Naive thymus-derived CD8-positive, alpha-beta T cell (primary cell): ENCODE measurements around the gene CHD5. TPM values are rescaled to one million over a fixed set of nuclear protein-coding genes. Genes with fewer than 3 reads are reported as not detected.

Experiments
- ATAC-seq, 2 donors: fragments of 150-1000 bp; cut with Tn5 transposase in 1 of 2; sonication (Bioruptor Pico), chemical (Tn5 transposase) in 1 of 2; 1 replicate in 1 of 2; 2 replicates in 1 of 2; pipeline ENCODE4 v1.10.0; 2021; ENCODE audit warnings: mild to moderate bottlenecking in 2 of 2, moderate library complexity in 2 of 2
- POLR2A ChIA-PET: fragments of 350-600 bp; sonication (Branson Sonifier 250); formaldehyde crosslinking; loops from one replicate; lab custom pipeline; 2021; ENCODE audit warnings: antibody characterized with exemption; lab: Charles Lee
- DNase-seq, 10 donors: peaks; one replicate each; pipeline versions ENCODE4 v3.0.0 to v3.0.0-alpha.2; 2020 to 2022
- H3K27ac Mint-ChIP-seq, 10 donors: one replicate each; pipeline ENCODE4 v1.8.0; 2020 to 2022; ENCODE audit warnings: mild to moderate bottlenecking in 10 of 10, mixed read lengths in 10 of 10, moderate library complexity in 4 of 10, inconsistent platforms in 1 of 10
- H3K27me3 Mint-ChIP-seq, 5 donors: one replicate each; pipeline ENCODE4 v1.8.0; 2021 to 2022; ENCODE audit warnings: mixed read lengths in 5 of 5
- H3K36me3 Mint-ChIP-seq, 3 donors: one replicate each; pipeline ENCODE4 v1.8.0; 2020 to 2022; ENCODE audit warnings: mixed read lengths in 3 of 3, mild to moderate bottlenecking in 2 of 3, inconsistent platforms in 1 of 3
- H3K4me1 Mint-ChIP-seq, 4 donors: one replicate each; pipeline ENCODE4 v1.8.0; 2021 to 2022; ENCODE audit warnings: mixed read lengths in 4 of 4
- H3K4me3 Mint-ChIP-seq, 10 donors: one replicate each; pipeline ENCODE4 v1.8.0; 2020 to 2022; ENCODE audit warnings: mild to moderate bottlenecking in 10 of 10, mixed read lengths in 10 of 10, moderate library complexity in 6 of 10, inconsistent platforms in 1 of 10
- H3K9me3 Mint-ChIP-seq, 9 donors: one replicate each; pipeline ENCODE4 v1.8.0; 2020 to 2022; ENCODE audit warnings: mixed read lengths in 9 of 9, mild to moderate bottlenecking in 3 of 9, inconsistent platforms in 1 of 9, moderate library complexity in 1 of 9
- polyA plus RNA-seq, 3 donors: library from polyadenylated mRNA; unstranded; fragments of 300-500 nt; fragmentation: Illumina TruSeq; gene quantifications; one replicate each; pipeline ENCODE4 v1.2.3, GENCODE V29; 2021
- total RNA-seq, 8 experiments: library from RNA in 2 of 8; stranded (reverse) in 2 of 8; gene quantifications; one replicate each; pipeline ENCODE4 v1.2.3 and lab custom pipeline; 2021 to 2026

CHD5 gene
- total and polyA plus RNA-seq, 5 experiments from 2014 or later, result 0.06 to 0.14 (median 0.10) TPM; not detected in 2

- no peaks in the 10 kb centered on the region for H3K36me3 Mint-ChIP-seq
- H3K27ac Mint-ChIP-seq, result no peak overlapping the region
- DNase-seq (no peak), ATAC-seq (no peak)
- no peaks in the 10 kb centered on the region for H3K9me3 Mint-ChIP-seq
- H3K27me3 Mint-ChIP-seq, result peaks cover 0 to 18% (median 9%) of the 10 kb centered on the region in 5 donors
- POLR2A ChIA-PET, result no interaction called here
- peaks cover 0 to 8% (median 8%) of the 10 kb centered on the region in 4 donors for H3K4me1 Mint-ChIP-seq
- H3K4me3 Mint-ChIP-seq, result no peak overlapping the region
Observed at GRCh38 chr1:6124341-6124740, 55.8 kb downstream of the CHD5 start.

- peaks cover 0 to 18% (median 9%) of the 10 kb centered on the region in 5 donors for H3K27me3 Mint-ChIP-seq
- H3K4me1 Mint-ChIP-seq, result peaks cover 0 to 8% (median 8%) of the 10 kb centered on the region in 4 donors
- H3K9me3 Mint-ChIP-seq, result no peaks in the 10 kb centered on the region
- POLR2A ChIA-PET, result no interaction called here
- no peak for ATAC-seq
- H3K36me3 Mint-ChIP-seq, result no peaks in the 10 kb centered on the region
- H3K27ac Mint-ChIP-seq, result no peak overlapping the region
- no peak for DNase-seq
- H3K4me3 Mint-ChIP-seq, result no peak overlapping the region
Observed at GRCh38 chr1:6123816-6124215, 56.3 kb downstream of the CHD5 start.

- ATAC-seq, result no peak
- Mint-ChIP-seq H3K27me3 (peaks cover 1 to 18% (median 9%) of the 10 kb centered on the region in 5 donors), H3K27ac (no peak overlapping the region), H3K36me3 (no peaks in the 10 kb centered on the region), H3K4me3 (no peak overlapping the region), H3K4me1 (peaks cover 0 to 8% (median 8%) of the 10 kb centered on the region in 4 donors), H3K9me3 (peaks cover 0 to 4% (median 0%) of the 10 kb centered on the region in 9 donors)
- DNase-seq, result no peak
- POLR2A ChIA-PET, result no interaction called here
Observed at GRCh38 chr1:6123083-6123482, 57.0 kb downstream of the CHD5 start.

- peaks cover 0 to 5% (median 0%) of the 10 kb centered on the region in 3 donors for H3K36me3 Mint-ChIP-seq
- peaks cover 2 to 17% (median 6%) of the 10 kb centered on the region in 9 donors for H3K9me3 Mint-ChIP-seq
Observed at GRCh38 chr1:6121651-6122370, 58.3 kb downstream of the CHD5 start.

GRCh38 chr1:6121021-6121421 is 59.1 kb downstream of the CHD5 start:
- H3K9me3 Mint-ChIP-seq, result peaks cover 2 to 25% (median 10%) of the 10 kb centered on the region in 9 donors
- H3K4me1 Mint-ChIP-seq, result no peaks in the 10 kb centered on the region
- no peak for DNase-seq
- POLR2A ChIA-PET, result no interaction called here
- peaks cover 0 to 13% (median 0%) of the 10 kb centered on the region in 3 donors for H3K36me3 Mint-ChIP-seq
- H3K27ac Mint-ChIP-seq, result no peak overlapping the region
- ATAC-seq, result no peak
- peaks cover 1 to 8% (median 4%) of the 10 kb centered on the region in 5 donors for H3K27me3 Mint-ChIP-seq
- no peak overlapping the region for H3K4me3 Mint-ChIP-seq

More at GRCh38 chr1:6121651-6122370, 58.3 kb downstream of the CHD5 start:
- DNase-seq (no peak), ATAC-seq (no peak)
- Mint-ChIP-seq H3K4me3 (no peak overlapping the region), H3K27ac (no peak overlapping the region), H3K4me1 (peaks cover 0 to 3% (median 2%) of the 10 kb centered on the region in 4 donors), H3K27me3 (peaks cover 1 to 14% (median 8%) of the 10 kb centered on the region in 5 donors)
- POLR2A ChIA-PET, result no interaction called here

- POLR2A ChIA-PET, result no interaction called here
- Mint-ChIP-seq H3K4me1 (no peaks in the 10 kb centered on the region), H3K27ac (no peak overlapping the region), H3K36me3 (peaks cover 0 to 13% (median 0%) of the 10 kb centered on the region in 3 donors), H3K9me3 (peaks cover 2 to 25% (median 10%) of the 10 kb centered on the region in 9 donors), H3K27me3 (peaks cover 0 to 1% (median 0%) of the 10 kb centered on the region in 5 donors), H3K4me3 (no peak overlapping the region)
- DNase-seq (no peak), ATAC-seq (no peak)
Observed at GRCh38 chr1:6118415-6118814, 61.7 kb downstream of the CHD5 start.

GRCh38 chr1:6117624-6118023 is 62.5 kb downstream of the CHD5 start:
- Mint-ChIP-seq H3K9me3 (peaks cover 2 to 25% (median 10%) of the 10 kb centered on the region in 9 donors), H3K27ac (no peak overlapping the region), H3K4me3 (no peak overlapping the region), H3K27me3 (peaks cover 0 to 1% (median 0%) of the 10 kb centered on the region in 5 donors), H3K4me1 (no peaks in the 10 kb centered on the region), H3K36me3 (peaks cover 0 to 13% (median 0%) of the 10 kb centered on the region in 3 donors)
- DNase-seq, result no peak
- POLR2A ChIA-PET, result no interaction called here
- no peak for ATAC-seq

GRCh38 chr1:6117064-6117463 is 63.1 kb downstream of the CHD5 start:
- no peak overlapping the region for H3K27ac Mint-ChIP-seq
- peaks cover 0 to 13% (median 0%) of the 10 kb centered on the region in 3 donors for H3K36me3 Mint-ChIP-seq
- DNase-seq, result no peak
- H3K9me3 Mint-ChIP-seq, result peaks cover 2 to 25% (median 10%) of the 10 kb centered on the region in 9 donors
- H3K27me3 Mint-ChIP-seq, result peaks cover 0 to 4% (median 0%) of the 10 kb centered on the region in 5 donors
- POLR2A ChIA-PET, result no interaction called here
- no peak overlapping the region for H3K4me3 Mint-ChIP-seq
- no peaks in the 10 kb centered on the region for H3K4me1 Mint-ChIP-seq
- ATAC-seq, result no peak

GRCh38 chr1:6116137-6116536 is 64.0 kb downstream of the CHD5 start:
- no peak for DNase-seq
- Mint-ChIP-seq H3K9me3 (peaks cover 2 to 25% (median 10%) of the 10 kb centered on the region in 9 donors), H3K36me3 (peaks cover 0 to 13% (median 0%) of the 10 kb centered on the region in 3 donors), H3K4me3 (no peak overlapping the region), H3K27ac (peak overlapping the region in 1 of 10 donors; percentile 51), H3K27me3 (peaks cover 0 to 6% (median 0%) of the 10 kb centered on the region in 5 donors), H3K4me1 (no peaks in the 10 kb centered on the region)
- POLR2A ChIA-PET, result no interaction called here
- no peak for ATAC-seq

GRCh38 chr1:6113745-6114144 is 66.4 kb downstream of the CHD5 start:
- no peaks in the 10 kb centered on the region for H3K4me1 Mint-ChIP-seq
- H3K4me3 Mint-ChIP-seq, result no peak overlapping the region
- ATAC-seq (no peak), DNase-seq (peak in 2 of 10 donors; percentile 1 to 6)
- peaks cover 1 to 8% (median 3%) of the 10 kb centered on the region in 5 donors for H3K27me3 Mint-ChIP-seq
- H3K9me3 Mint-ChIP-seq, result peaks cover 2 to 25% (median 10%) of the 10 kb centered on the region in 9 donors
- POLR2A ChIA-PET, result no interaction called here
- H3K27ac Mint-ChIP-seq, result no peak overlapping the region
- peaks cover 0 to 13% (median 0%) of the 10 kb centered on the region in 3 donors for H3K36me3 Mint-ChIP-seq

GRCh38 chr1:6113116-6113515 is 67.0 kb downstream of the CHD5 start:
- Mint-ChIP-seq H3K36me3 (peaks cover 0 to 13% (median 0%) of the 10 kb centered on the region in 3 donors), H3K4me3 (no peak overlapping the region), H3K27me3 (peaks cover 0 to 14% (median 10%) of the 10 kb centered on the region in 5 donors), H3K27ac (no peak overlapping the region), H3K4me1 (no peaks in the 10 kb centered on the region), H3K9me3 (peaks cover 2 to 21% (median 8%) of the 10 kb centered on the region in 9 donors)
- POLR2A ChIA-PET, result no interaction called here
- ATAC-seq (no peak), DNase-seq (no peak)

- peaks cover 0 to 17% (median 14%) of the 10 kb centered on the region in 5 donors for H3K27me3 Mint-ChIP-seq
- peaks cover 0 to 13% (median 0%) of the 10 kb centered on the region in 3 donors for H3K36me3 Mint-ChIP-seq
- POLR2A ChIA-PET, result no interaction called here
- H3K27ac Mint-ChIP-seq, result no peak overlapping the region
- DNase-seq (peak in 1 of 10 donors; percentile 0), ATAC-seq (no peak)
- H3K4me3 Mint-ChIP-seq, result no peak overlapping the region
- H3K4me1 Mint-ChIP-seq, result no peaks in the 10 kb centered on the region
- H3K9me3 Mint-ChIP-seq, result peaks cover 2 to 16% (median 8%) of the 10 kb centered on the region in 9 donors
Observed at GRCh38 chr1:6112690-6113005, 67.5 kb downstream of the CHD5 start.

GRCh38 chr1:6111991-6112689 is 68.0 kb downstream of the CHD5 start:
- H3K27me3 Mint-ChIP-seq, result peaks cover 0 to 22% (median 19%) of the 10 kb centered on the region in 5 donors

More at GRCh38 chr1:6111991-6112689, 68.0 kb downstream of the CHD5 start:
- Mint-ChIP-seq H3K27ac (peak overlapping the region in 1 of 10 donors; percentile 64), H3K9me3 (peaks cover 0 to 11% (median 8%) of the 10 kb centered on the region in 9 donors), H3K4me1 (peaks cover 0 to 3% (median 0%) of the 10 kb centered on the region in 4 donors), H3K4me3 (no peak overlapping the region), H3K36me3 (peaks cover 0 to 11% (median 0%) of the 10 kb centered on the region in 3 donors)
- ATAC-seq (no peak), DNase-seq (peak in 1 of 10 donors; percentile 1)
- POLR2A ChIA-PET, result no interaction called here
